H7 (cell line): ENCODE data around the gene RCOR2. TPM values are rescaled to one million over a fixed set of nuclear protein-coding genes. Genes with fewer than 3 reads are reported as not detected.
A peak's percentile ranks its signal among the peaks of the same experiment; 100 is the strongest.

ENCODE experiments used
- DNase-seq: peaks from one replicate; pipeline ENCODE4 v3.0.0; 2012
- H3K27me3 ChIP-seq: 2 replicates; pipeline ENCODE4 v1.6.0; 2011; ENCODE audit warnings: mild to moderate bottlenecking, low read length; ENCODE audit not compliant: control insufficient read depth, insufficient read depth
- H3K36me3 ChIP-seq: replicated peaks from 2 replicates; pipeline ENCODE4 v1.5.1; 2011; ENCODE audit warnings: low read length; ENCODE audit not compliant: control insufficient read depth, insufficient read depth
- H3K4me3 ChIP-seq: 2 replicates; pipeline ENCODE4 v1.5.1; 2011; ENCODE audit warnings: low read depth, mild to moderate bottlenecking, control low read depth, low read length, moderate library complexity; ENCODE audit not compliant: insufficient read depth
- total RNA-seq: library from RNA; depleted of rRNA; stranded (reverse); fragments of >200 nt; shearing (Covaris generic); gene quantifications from 2 replicates; pipeline ENCODE4 v1.2.3, GENCODE V29; 2014

Gene RCOR2
- total RNA-seq, 1 experiment from 2014 or later, result 66.8 TPM

- peaks cover under 1% of the 10 kb centered on the region; the same call in 1 of the 2 replicates for H3K27me3 ChIP-seq
- peak overlapping the region; percentile 87 for H3K4me3 ChIP-seq
- peaks cover 17% of the 10 kb centered on the region for H3K36me3 ChIP-seq
- DNase-seq, result peak; percentile 95
Observed at GRCh38 chr11:63917692-63918506, 935 bp upstream of the RCOR2 start.

GRCh38 chr11:63915961-63916836 is 765 bp downstream of the RCOR2 start:
- peak; percentile 97 for DNase-seq
- H3K27me3 ChIP-seq, result no peaks in the 10 kb centered on the region

DNA sequence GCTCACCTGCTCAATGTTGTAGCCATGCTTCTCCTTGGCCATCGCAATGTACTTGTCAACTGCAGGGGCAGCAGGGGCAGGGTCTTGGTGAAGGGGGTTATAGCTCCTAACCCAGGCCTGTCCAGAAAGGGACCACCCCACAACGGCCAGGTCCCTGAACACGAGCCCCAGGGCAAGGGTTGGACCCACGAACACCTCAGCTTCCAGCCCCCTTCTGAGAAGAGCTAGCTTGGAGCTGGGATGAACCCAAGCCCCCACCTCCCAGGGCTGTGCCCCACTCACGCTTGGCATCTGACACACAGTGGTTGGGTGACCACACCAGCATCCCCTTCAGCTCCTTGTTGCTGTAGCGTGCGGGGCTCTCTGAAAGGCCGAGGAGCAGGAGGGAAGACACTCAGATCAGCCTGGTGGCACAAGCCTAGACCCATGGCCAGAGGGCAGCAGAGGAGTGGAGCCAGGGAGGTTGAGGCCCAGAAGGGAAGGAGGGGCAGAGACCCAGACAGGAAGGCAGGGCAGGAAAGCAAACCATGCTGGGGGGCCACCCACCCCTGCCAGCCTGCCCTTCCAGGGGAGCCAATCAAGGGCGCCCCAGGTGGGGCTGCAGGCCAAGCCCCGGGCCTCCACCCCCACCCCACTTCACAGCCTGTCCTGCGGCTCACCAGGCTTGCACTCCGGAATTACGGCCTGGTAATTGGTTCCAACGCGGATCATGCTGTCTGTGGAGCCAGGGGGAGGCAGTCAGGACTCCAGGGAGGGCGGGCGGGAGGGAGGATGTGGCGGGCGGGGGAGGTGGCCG is 1.9 kb downstream of the RCOR2 start:
- no peaks in the 10 kb centered on the region for H3K27me3 ChIP-seq
- peaks cover 26% of the 10 kb centered on the region for H3K36me3 ChIP-seq
- H3K4me3 ChIP-seq, result peak overlapping the region; percentile 87
- DNase-seq, result peak; percentile 80

More at GRCh38 chr11:63915961-63916836, 765 bp downstream of the RCOR2 start:
- peaks cover 26% of the 10 kb centered on the region for H3K36me3 ChIP-seq
- H3K4me3 ChIP-seq, result peak overlapping the region; percentile 87

GRCh38 chr11:63913866-63914830 is 2.8 kb downstream of the RCOR2 start:
- no peak overlapping the region for H3K4me3 ChIP-seq
- H3K27me3 ChIP-seq, result no peaks in the 10 kb centered on the region
- peak; percentile 44 for DNase-seq
- H3K36me3 ChIP-seq, result peaks cover 26% of the 10 kb centered on the region

DNA sequence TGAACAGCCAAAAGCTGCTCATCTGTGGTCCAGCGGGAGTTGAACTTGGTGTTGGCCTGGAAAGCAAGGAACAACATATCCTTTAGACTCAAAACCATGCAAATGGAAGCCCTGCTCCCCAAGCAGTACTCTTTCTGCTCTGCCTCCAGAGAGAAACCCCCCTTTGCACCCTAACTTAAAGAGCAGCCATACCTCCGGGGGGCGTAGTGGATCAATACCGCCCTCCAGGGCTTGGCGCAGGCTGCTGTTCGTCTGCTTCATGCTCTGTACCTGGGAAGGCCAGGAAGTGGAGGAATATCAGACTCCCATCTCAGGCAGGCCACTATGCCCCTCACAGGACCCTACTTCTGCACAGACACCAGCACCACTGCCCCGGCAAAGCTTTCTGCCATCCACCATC is 4.3 kb downstream of the RCOR2 start:
- DNase-seq, result peak; percentile 55
- peaks cover 28% of the 10 kb centered on the region for H3K36me3 ChIP-seq
- H3K27me3 ChIP-seq, result no peaks in the 10 kb centered on the region
- H3K4me3 ChIP-seq, result no peak overlapping the region

DNA sequence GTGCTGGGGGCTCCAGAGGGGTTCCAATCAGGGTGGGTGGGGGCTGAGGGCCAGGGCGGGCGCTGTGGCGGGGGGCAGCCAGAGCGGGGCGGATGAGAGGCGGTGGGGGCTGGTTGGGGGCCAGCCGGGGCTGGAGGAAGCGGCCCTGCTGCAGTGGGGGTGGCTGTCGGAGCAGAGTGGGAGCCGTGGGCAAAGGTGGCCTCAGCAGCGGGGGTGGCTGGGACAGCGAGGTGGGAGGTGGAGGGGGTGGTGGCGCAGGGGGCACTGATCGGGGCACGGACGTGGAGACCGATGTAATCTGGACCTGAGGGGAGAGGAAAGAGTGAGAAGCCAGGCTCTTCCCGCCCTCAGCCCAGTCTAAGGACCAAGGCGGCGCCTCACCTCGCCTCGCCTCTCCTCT is 5.1 kb downstream of the RCOR2 start:
- Histone ChIP-seq H3K27me3 (no peaks in the 10 kb centered on the region), H3K36me3 (peaks cover 28% of the 10 kb centered on the region), H3K4me3 (no peak overlapping the region)
- DNase-seq, result peak; percentile 50

DNA sequence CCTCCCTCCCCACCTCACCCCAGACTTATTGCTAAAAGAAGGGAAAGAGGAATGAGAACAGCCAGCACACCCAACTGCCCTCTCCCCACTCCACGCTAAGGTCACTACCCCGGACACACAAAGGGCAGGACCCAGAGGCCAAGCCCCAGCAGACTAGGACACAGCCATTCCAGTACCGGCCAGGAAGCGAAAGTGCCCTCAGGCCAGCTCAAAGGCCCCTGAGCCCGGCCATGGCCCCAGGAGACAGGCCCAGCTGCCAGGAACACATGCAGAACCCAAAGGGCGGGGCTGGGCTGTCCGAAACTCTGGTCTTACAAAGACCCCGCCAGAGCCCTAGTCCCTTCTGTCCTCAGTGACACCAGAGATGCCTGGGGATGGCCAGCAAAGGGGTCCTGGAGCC is 5.5 kb downstream of the RCOR2 start:
- Histone ChIP-seq H3K36me3 (peaks cover 28% of the 10 kb centered on the region), H3K4me3 (no peak overlapping the region), H3K27me3 (no peaks in the 10 kb centered on the region)
- no peak for DNase-seq

DNA sequence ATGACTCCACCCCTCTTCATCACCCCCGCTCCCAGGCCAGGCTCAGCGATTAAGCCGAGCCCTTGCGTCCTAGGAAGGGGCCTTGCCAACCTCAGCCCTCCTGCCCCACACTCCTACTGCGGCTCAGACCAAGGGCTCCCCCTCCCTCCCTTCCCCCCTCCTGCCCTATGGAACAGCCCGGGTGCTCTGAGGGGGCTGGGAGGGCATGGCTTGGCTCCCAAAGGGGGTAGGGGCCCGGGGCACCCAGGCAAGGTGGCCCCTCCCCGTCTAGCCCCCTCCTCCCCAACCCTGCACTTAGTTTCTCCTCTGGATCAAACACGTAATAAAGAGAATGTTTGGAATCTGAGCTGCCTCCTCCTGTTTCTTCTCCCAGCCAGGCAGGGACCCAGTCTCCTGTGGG is 6.3 kb downstream of the RCOR2 start:
- no peak overlapping the region for H3K4me3 ChIP-seq
- DNase-seq, result peak; percentile 83
- H3K27me3 ChIP-seq, result no peaks in the 10 kb centered on the region
- peaks cover 28% of the 10 kb centered on the region for H3K36me3 ChIP-seq

DNA sequence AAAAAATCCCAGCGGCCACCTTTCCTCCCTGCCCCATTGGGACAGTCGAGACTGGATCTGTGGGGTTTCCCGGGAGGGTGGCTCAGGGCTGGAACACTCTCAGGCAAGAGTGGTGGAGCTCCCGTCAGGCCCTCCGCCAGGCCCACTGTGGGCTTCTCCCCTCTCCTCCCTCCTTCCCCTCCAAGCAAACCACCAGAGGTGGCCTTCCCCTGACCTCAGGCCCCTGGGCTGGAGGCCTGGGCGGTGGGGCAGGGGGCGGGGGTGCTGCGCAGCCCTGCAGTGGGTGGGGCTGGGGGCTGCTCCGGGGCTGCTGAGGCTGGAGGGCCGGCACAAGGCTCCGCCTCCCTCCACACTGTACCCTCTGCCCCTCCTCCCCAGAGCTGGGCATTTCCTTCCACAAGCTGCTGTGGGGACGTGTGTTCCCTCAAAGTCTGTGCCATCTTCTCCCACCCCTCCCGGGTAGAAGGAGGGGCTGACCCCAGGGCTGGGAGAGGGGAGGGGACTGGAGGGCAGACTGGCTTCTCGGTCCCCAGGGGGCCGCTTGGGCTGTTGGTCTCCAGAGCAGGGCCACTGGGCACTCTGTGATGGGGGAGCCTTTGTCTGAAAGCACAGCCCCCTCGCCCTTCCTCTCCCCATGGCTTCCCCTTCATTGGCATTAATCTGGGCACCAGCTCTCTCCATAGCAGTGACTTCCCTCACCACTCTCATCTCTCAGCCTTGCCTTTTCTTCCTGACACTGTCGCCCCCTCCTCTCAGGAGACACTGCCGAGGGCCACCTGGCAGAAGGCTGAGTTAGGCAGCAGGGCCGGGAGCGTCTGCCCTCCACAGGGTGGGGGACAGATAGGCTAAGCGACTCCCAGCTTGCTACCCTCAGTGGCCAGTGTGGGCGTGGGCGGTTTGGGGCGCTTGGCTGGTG is 7.1 kb downstream of the RCOR2 start:
- Histone ChIP-seq H3K4me3 (no peak overlapping the region), H3K36me3 (peaks cover 24% of the 10 kb centered on the region), H3K27me3 (no peaks in the 10 kb centered on the region)
- peak; percentile 93 for DNase-seq

DNA sequence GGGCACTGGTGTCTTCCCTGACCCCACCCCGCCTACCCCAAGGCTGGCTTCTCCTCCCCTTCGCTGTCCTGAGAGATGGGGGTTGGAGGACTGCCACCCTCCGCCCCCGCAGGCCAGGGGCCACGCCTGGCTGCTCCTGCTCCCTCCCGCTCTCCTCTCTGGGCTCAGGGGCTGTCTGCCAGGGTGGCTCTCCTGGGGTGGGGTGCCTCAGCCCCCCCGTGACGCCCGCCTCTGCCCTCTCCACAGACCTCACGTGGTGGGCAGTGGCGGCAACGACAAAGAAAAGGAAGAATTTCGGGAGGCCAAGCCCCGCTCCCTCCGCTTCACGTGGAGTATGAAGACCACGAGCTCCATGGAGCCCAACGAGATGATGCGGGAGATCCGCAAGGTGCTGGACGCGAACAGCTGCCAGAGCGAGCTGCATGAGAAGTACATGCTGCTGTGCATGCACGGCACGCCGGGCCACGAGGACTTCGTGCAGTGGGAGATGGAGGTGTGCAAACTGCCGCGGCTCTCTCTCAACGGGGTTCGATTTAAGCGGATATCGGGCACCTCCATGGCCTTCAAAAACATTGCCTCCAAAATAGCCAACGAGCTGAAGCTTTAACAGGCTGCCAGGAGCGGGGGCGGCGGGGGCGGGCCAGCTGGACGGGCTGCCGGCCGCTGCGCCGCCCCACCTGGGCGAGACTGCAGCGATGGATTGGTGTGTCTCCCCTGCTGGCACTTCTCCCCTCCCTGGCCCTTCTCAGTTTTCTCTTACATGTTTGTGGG is 8.1 kb downstream of the RCOR2 start:
- DNase-seq, result peak; percentile 77
- no peaks in the 10 kb centered on the region for H3K27me3 ChIP-seq
- H3K4me3 ChIP-seq, result no peak overlapping the region
- H3K36me3 ChIP-seq, result peaks cover 19% of the 10 kb centered on the region

- Histone ChIP-seq H3K4me3 (no peak overlapping the region), H3K36me3 (peaks cover 21% of the 10 kb centered on the region), H3K27me3 (no peaks in the 10 kb centered on the region)
- peak; percentile 92 for DNase-seq
Observed at GRCh38 chr11:63907808-63908530, 9.0 kb downstream of the RCOR2 start.

GRCh38 chr11:63907063-63907462 is 9.9 kb downstream of the RCOR2 start:
- peaks cover 24% of the 10 kb centered on the region for H3K36me3 ChIP-seq
- no peak overlapping the region for H3K4me3 ChIP-seq
- peak; percentile 63 for DNase-seq
- no peaks in the 10 kb centered on the region for H3K27me3 ChIP-seq
